ENCODE measurements around the gene AMFR.

AMFR gene

DNA sequence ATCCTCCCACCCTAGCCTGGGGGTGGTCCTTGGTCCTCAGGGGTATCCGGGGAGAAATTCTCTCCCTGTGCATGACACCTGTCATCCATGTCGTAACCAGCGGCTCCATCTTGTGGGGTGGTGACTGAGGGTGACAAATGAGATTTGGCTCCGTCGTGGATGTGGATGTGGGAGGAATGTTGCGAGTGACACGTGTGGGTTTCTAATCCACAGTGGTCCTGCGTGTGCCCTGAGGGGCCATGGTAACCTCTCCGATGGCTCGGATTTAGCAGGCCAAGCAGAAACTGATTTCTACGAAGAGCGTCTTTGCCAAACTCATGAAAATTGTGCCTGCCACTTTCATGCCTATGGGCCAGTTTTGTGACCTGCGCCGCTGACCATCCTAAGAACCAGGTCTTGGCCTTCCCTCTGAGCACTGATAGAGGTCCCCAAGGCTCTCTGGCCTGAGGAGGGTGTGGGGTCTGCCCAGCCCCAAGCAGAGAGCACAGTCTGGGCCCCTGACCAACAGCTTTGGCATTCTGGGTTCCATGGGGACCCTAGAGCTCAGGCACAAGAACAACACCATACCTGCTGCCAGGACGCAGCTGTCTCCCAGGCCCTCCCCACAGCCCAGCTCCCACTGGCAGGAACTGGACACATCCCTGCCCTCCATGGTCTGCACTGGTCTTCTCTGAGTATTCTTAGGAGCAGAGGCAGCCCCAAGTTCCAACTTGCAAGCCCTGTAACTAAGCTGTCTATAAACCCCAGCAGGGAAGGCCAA, 79.0 kb downstream of the AMFR start:
- DNase-seq, result no peak

DNA sequence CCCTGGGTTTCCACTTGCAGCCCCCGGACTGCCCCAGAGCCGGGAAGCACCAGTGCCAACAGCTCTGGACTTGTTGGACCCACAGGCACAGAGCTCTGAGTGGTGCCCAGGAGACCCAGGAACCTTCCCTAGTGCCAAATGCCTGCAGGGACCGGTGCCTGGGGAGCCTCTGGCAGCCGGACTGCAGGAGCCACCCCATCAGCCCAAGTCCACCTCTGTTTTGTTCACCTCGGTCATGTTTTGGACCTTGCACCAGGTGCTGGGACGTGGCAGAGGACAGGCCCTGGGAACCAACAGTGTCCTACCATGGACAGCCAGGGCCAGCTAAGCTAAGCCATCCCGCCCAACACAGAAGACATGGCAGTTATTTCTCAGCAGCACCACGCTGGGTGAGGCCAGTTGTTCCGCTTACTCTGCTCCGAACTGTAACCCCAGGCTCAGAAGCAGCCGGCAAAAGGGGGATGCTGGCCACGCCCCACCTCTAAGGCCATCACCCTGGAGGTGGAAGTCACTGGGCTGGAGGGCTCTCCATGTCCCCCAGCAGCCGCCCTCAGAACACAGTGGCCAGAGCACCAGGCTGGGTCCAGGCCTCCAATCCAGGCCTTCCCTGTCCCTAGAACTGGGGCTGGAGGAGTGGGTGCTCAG, 79.8 kb downstream of the AMFR start:
- no peak for DNase-seq

GRCh38 chr16:56344518-56345405, 80.6 kb downstream of the AMFR start:
- no peak for DNase-seq

DNA sequence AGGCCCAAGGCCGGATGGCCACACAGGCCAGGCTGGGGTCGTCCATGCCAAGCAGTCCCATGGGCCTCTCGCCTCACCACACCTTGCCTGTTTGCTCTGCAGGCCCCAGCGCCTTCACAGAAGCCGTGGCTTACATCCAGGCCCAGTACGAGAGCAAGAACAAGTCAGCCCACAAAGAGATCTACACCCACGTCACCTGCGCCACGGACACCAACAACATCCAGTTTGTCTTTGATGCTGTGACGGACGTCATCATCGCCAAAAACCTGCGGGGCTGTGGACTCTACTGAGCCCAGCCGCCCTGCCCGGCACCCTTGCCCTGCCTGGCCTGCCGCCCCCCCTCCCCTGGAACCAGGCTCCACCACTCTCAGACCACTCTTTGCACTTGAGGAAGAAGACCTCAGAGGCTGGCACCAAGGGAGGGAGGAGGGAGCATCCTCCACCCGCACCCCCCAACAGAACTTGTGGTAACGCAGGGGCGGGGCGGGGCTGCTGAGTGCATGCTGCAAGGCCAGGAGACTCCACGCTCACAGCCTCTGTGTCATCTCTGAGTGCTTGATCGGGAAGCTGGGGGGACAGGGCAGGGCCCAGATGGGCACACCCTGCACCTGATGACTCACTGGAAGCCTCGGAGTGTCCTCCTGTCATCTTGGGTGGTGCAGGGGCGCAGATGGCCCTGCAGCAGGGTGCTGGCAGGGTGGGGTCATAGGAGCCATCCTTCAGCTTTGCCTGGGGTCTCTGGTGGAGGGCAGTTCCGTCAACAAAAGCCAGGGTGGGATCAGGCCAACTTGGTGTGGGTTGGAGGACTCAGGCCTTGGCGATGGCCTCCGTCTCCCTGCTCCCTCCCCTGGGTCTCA, 81.5 kb downstream of the AMFR start:
- no peak for DNase-seq

- DNase-seq, result no peak
These were observed 83.5 kb downstream of the AMFR start for GRCh38 chr16:56341656-56342399.

DNA sequence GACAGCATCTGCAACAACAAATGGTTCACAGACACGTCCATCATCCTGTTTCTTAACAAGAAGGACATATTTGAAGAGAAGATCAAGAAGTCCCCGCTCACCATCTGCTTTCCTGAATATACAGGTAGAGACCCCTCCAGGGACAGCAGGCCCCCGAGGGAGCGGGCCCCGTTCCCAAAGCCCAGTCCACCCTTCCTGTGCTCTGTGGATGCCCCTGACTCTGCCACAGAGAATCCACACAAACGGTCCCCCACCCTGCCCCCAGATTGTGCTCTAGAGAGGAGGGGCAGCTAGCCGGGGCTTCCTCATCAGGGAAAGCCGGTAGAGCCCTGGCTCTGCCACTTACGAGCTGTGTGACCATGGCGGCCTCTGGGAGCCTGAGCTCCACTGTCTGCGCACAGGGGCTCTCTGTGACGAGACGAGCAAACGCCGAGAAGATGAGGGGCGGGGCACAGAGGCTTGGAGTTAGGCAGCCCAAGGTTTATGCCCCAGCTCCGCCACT, 84.4 kb downstream of the AMFR start:
- no peak for DNase-seq

GRCh38 chr16:56340416-56340815, 84.9 kb downstream of the AMFR start:
- DNase-seq, result no peak

DNA sequence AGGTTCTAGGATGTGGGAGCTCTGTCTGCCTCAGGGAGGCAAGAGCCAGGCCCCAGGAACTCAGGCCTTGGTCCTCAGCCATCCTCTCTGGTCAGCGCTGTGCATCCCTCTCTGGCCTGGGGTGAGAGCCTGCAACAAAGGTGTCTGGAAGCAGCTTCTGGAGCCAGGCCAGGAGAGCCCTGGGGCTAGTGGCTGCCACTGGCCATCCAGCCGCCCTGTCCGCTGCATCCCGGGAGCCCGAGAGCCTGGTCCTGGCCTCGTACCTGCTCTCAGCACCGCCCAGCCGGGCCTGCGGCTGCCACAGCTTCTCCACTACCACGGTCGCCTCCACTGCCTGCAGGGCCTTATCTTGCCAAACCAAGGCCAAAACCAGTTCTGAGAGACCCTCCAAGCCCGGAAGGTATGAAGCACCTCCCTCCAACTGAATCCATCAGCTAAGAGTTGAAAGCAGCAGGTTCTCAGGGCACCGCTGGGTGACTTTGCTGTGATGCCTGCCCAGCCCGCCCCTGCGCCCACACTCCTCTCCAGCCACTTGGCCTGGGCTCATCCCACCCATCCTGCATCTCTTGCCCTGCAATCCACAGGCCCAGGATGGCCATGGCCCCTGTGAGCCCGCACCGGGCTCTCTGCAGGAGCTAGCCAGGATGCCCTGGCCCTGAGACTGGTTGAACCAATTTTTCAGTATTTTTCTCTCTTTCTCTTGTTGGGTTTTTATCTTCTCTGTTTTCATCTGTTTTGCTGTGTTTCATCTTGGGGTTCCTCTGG, 85.7 kb downstream of the AMFR start:
- DNase-seq, result no peak

- no peak for DNase-seq
These were observed 86.6 kb downstream of the AMFR start for GRCh38 chr16:56338566-56339318.

GRCh38 chr16:56337858-56338325, 87.5 kb downstream of the AMFR start:
- DNase-seq, result no peak

DNA sequence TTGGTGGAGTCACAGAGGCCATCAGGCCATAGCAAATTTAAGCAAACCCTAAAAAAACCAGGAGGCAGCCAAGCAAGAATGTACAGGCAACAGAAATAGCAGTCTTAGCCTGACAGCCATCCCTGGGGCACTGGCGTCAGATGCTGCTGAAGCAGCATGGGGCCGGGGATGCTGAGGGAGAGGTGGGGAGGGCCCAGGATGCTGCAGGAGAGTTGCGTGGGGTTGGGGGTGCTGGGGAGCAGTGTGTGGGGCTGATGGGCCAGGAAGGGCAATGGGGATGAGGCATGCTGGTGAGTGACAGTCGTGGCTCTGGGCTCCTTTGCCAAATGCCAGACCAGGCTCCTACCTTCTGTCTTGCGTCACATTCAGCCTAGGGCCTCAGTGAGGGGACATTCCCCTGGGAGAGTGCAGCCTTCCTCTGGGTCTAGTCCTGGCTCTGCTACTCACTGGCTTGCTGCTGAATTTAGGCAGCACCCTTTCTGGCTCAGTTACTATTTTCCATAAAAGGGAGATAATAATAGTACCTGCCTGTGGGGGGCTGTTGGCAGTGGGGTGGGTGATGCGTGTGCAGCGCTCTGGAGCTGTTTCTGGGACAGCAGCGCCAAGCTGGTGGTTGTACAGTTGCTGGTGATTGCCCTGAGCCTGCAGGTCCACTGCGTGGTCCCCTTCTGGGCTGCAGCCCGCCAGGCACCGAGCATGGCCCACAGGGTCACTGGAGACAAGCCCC, 88.1 kb downstream of the AMFR start:
- DNase-seq, result no peak

DNA sequence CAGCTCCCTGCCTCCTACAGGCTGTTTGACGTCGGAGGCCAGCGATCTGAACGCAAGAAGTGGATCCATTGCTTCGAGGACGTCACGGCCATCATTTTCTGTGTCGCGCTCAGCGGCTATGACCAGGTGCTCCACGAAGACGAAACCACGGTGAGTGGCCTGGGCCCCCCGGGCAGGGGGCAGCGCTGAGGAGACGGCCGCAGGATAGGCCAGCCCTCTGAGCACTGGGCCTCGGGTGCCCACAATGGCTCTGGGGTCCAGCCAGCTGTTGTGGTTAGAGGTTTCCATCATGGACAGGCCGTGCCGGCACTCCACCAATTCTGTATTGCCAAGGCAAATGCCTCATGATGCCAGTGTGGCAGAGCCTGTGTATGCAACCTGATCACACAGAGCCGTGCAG, 88.6 kb downstream of the AMFR start:
- DNase-seq, result no peak

DNA sequence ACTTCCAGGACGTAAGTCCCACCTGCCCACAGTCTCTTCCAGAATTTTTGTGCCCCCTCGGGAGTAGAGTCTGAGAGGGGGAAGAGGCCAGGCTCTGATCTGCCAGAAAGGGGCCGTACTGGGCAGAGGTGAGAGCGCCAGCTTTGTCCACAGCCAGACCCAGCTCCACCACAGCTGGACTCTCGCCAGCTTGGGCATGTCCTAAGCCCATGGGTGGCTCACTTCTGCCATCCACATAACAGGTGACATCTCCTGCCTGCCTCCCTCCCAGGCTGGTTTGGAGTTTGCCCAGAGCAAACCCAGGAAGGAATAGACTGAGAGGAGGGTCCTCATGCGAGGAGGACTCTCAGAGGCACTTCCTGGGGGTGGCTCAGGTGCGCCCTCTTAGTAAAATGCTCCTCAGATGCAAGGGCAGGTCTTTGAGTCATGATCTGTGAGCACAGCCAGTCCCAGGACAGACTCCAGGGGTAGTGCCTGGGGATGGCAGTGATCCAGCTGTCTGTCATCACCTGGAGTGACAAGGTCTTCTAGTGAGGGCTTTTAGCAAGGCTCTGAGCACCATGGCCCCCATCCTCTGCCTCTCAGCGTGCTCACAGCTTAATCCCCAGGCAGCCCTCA, 89.2 kb downstream of the AMFR start:
- no peak for DNase-seq

DNA sequence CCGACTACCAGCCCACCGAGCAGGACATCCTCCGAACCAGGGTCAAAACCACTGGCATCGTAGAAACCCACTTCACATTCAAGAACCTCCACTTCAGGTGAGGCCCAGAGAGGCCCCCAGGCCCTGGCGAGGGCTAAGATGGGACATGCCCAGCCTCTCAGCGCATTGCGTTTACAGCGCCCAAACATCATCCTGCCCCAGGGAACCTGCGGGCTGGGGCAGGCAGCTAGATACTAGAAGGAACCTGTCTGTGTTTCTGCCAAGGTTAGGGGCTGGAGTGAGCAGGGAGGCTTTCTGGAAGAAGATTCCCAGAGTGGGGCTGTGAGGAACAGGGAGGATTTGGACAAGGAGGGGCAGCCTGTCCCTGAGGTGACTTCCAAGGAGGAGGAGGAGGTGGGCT, 90.6 kb downstream of the AMFR start:
- no peak for DNase-seq

GRCh38 chr16:56332464-56333079, 92.8 kb downstream of the AMFR start:
- DNase-seq, result peak; percentile 9

DNA sequence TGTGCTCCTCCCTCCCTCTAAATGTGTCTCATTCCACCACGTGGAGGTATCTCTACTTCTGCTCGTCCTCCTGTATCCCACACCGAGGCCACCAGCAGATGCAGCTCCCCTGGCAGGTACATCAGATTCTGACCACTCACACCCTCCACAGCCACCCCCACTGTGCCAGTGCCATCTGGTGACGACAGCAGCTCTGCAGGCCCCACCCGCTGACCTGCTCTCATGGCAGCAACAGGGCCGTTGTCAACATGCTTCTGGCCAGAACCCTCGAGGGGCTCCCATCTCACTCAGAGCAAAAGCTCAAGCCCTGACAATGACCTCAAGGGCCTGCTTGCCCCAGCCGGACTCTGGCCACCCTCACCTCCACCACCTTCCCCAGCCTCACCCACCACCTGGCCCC, 93.4 kb downstream of the AMFR start:
- DNase-seq, result no peak

GRCh38 chr16:56331399-56331798, 93.9 kb downstream of the AMFR start:
- DNase-seq, result no peak

- DNase-seq, result no peak
These were observed 94.9 kb downstream of the AMFR start for GRCh38 chr16:56330476-56330875.
